ENCODE results near the gene BTBD2. TPM values are rescaled to one million over a fixed set of nuclear protein-coding genes. Genes with fewer than 3 reads are reported as not detected.

Gene BTBD2
- total and polyA plus RNA-seq, 2 of the 8 experiments (the other 6 are each of a cell fraction or from before 2014, with no cell fraction given) = 91.7 to 92.3 TPM

DNA sequence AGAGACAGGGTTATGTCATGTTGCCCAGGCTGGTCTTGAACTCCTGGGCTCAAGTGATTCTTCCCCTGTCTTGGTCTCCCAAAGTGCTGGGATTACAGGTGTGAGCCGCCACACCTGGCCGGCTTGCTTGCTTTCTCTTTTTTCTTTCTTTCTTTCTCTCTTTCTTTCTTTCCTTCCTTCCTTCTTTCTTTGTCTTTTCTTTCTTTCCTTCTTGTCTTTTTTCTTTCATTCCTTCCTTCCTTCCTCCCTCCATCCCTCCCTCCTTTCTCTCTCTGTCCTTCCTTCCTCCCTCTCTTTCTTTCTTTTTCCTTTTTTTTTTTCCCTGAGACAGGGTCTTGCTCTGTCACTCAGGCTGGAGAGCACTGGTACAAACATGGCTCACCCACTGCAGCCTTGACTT lies 6.8 kb upstream of the BTBD2 start (continued):
- TF ChIP-seq, protein P1, sequence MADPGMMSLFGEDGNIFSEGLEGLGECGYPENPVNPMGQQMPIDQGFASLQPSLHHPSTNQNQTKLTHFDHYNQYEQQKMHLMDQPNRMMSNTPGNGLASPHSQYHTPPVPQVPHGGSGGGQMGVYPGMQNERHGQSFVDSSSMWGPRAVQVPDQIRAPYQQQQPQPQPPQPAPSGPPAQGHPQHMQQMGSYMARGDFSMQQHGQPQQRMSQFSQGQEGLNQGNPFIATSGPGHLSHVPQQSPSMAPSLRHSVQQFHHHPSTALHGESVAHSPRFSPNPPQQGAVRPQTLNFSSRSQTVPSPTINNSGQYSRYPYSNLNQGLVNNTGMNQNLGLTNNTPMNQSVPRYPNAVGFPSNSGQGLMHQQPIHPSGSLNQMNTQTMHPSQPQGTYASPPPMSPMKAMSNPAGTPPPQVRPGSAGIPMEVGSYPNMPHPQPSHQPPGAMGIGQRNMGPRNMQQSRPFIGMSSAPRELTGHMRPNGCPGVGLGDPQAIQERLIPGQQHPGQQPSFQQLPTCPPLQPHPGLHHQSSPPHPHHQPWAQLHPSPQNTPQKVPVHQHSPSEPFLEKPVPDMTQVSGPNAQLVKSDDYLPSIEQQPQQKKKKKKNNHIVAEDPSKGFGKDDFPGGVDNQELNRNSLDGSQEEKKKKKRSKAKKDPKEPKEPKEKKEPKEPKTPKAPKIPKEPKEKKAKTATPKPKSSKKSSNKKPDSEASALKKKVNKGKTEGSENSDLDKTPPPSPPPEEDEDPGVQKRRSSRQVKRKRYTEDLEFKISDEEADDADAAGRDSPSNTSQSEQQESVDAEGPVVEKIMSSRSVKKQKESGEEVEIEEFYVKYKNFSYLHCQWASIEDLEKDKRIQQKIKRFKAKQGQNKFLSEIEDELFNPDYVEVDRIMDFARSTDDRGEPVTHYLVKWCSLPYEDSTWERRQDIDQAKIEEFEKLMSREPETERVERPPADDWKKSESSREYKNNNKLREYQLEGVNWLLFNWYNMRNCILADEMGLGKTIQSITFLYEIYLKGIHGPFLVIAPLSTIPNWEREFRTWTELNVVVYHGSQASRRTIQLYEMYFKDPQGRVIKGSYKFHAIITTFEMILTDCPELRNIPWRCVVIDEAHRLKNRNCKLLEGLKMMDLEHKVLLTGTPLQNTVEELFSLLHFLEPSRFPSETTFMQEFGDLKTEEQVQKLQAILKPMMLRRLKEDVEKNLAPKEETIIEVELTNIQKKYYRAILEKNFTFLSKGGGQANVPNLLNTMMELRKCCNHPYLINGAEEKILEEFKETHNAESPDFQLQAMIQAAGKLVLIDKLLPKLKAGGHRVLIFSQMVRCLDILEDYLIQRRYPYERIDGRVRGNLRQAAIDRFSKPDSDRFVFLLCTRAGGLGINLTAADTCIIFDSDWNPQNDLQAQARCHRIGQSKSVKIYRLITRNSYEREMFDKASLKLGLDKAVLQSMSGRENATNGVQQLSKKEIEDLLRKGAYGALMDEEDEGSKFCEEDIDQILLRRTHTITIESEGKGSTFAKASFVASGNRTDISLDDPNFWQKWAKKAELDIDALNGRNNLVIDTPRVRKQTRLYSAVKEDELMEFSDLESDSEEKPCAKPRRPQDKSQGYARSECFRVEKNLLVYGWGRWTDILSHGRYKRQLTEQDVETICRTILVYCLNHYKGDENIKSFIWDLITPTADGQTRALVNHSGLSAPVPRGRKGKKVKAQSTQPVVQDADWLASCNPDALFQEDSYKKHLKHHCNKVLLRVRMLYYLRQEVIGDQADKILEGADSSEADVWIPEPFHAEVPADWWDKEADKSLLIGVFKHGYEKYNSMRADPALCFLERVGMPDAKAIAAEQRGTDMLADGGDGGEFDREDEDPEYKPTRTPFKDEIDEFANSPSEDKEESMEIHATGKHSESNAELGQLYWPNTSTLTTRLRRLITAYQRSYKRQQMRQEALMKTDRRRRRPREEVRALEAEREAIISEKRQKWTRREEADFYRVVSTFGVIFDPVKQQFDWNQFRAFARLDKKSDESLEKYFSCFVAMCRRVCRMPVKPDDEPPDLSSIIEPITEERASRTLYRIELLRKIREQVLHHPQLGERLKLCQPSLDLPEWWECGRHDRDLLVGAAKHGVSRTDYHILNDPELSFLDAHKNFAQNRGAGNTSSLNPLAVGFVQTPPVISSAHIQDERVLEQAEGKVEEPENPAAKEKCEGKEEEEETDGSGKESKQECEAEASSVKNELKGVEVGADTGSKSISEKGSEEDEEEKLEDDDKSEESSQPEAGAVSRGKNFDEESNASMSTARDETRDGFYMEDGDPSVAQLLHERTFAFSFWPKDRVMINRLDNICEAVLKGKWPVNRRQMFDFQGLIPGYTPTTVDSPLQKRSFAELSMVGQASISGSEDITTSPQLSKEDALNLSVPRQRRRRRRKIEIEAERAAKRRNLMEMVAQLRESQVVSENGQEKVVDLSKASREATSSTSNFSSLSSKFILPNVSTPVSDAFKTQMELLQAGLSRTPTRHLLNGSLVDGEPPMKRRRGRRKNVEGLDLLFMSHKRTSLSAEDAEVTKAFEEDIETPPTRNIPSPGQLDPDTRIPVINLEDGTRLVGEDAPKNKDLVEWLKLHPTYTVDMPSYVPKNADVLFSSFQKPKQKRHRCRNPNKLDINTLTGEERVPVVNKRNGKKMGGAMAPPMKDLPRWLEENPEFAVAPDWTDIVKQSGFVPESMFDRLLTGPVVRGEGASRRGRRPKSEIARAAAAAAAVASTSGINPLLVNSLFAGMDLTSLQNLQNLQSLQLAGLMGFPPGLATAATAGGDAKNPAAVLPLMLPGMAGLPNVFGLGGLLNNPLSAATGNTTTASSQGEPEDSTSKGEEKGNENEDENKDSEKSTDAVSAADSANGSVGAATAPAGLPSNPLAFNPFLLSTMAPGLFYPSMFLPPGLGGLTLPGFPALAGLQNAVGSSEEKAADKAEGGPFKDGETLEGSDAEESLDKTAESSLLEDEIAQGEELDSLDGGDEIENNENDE (IDR thresholded peaks at IDR 0.05; ENCODE audit: insufficient replicate concordance, low read length) = no peak
- TF ChIP-seq SP1 (IDR thresholded peaks at IDR 0.05; ENCODE audit: low read depth, low read length) = no peak
- no peak for TF ChIP-seq BCL11A (IDR thresholded peaks at IDR 0.05; ENCODE audit: low read depth in 2 of 2, low read length in 2 of 2)
- no peak for TF ChIP-seq RAD21 (IDR thresholded peaks at IDR 0.05 in 1 of 2, conservative IDR thresholded peaks at IDR 0.05 in 1 of 2; ENCODE audit: low read depth in 2 of 2, low read length in 2 of 2)
- no peak for TF ChIP-seq SRF (IDR thresholded peaks at IDR 0.05; ENCODE audit: low read depth, low read length)
- TF ChIP-seq ZNF274 (IDR thresholded peaks at IDR 0.05; ENCODE audit: borderline replicate concordance, extremely low read depth, low read length) = no peak
- TF ChIP-seq EGR1 (IDR thresholded peaks at IDR 0.05; ENCODE audit: borderline replicate concordance, low read depth, low read length) = no peak
- no peak for TF ChIP-seq POLR2A (IDR thresholded peaks at IDR 0.05; ENCODE audit: control extremely low read depth in 1 of 2, low read depth in 2 of 2, low read length in 2 of 2)
- no peak for TF ChIP-seq SIRT6 (IDR thresholded peaks at IDR 0.05; ENCODE audit: low read length)
- TF ChIP-seq, protein P2, sequence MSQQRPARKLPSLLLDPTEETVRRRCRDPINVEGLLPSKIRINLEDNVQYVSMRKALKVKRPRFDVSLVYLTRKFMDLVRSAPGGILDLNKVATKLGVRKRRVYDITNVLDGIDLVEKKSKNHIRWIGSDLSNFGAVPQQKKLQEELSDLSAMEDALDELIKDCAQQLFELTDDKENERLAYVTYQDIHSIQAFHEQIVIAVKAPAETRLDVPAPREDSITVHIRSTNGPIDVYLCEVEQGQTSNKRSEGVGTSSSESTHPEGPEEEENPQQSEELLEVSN (IDR thresholded peaks at IDR 0.05) = no peak
- TF ChIP-seq GABPA (IDR thresholded peaks at IDR 0.05; ENCODE audit: borderline replicate concordance, insufficient read depth, low read length) = no peak
- no peak for TF ChIP-seq BRCA1 (IDR thresholded peaks at IDR 0.05; ENCODE audit: low read depth, low read length)
